ENCODE results near the gene SLIT3.

DNA sequence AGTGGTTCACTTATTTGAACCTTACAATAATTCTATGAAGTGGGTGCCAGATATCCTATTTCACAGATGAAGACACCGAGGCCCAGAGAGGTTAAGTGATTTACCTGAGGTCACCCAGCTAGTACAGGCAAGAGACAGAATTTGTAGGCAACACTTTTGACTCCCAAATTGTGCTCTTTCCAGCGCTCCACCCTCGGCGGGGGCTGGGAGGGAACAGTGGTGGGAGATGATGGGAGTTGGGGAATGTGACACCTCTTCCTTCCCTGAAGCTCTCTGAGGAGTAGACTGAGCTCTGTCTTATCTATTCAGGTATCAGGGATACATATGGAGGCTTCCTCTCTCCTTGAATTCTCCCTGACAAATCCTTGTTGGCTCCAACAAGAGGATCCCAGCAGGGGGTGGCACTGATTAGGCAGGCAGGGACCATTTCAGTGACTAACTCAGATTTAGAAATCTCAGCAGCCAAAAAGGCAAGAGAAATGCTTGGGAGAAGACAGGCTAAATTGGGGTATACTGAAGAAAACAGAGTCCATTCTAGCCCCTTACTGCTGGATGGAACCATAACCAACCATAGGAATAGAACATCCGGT lies 626.0 kb downstream of the SLIT3 start:
- TF ChIP-seq CTCF (IDR thresholded peaks at IDR 0.05): no peak
- no peak for TF ChIP-seq EP300 (IDR thresholded peaks at IDR 0.05)

All from suprapubic skin (tissue), 3 donors.